ENCODE data around the gene SRRM3. TPM values are rescaled to one million over a fixed set of nuclear protein-coding genes. Genes with fewer than 3 reads are reported as not detected.
A peak's percentile ranks its signal among the peaks of the same experiment; 100 is the strongest.

Gene SRRM3
- total and polyA plus RNA-seq, 9 of the 15 experiments (the other 6 are each of a cell fraction or from before 2014, with no cell fraction given) = 0.04 to 0.91 (median 0.46) TPM; not detected in 2

GRCh38 chr7:76191783-76192240, 9.9 kb upstream of the SRRM3 start (continued):
- peak; percentile 88 for TF ChIP-seq USF1 (CRISPR knock-in tag; IDR thresholded peaks at IDR 0.05)
- no peak for TF ChIP-seq ZNF280B (CRISPR knock-in tag; IDR thresholded peaks at IDR 0.05)
- no peak for TF ChIP-seq STAT6 (CRISPR knock-in tag; IDR thresholded peaks at IDR 0.05)
- no peak for TF ChIP-seq EP400 (IDR thresholded peaks at IDR 0.05)
- no peak for TF ChIP-seq EHMT2 (IDR thresholded peaks at IDR 0.05)
- TF ChIP-seq TSC22D4 (tag; IDR thresholded peaks at IDR 0.05) = no peak
- no peak for TF ChIP-seq XRCC5 (IDR thresholded peaks at IDR 0.05; ENCODE audit: low read depth, low read length)
- TF ChIP-seq TAF1 (IDR thresholded peaks at IDR 0.05; ENCODE audit: control insufficient read depth, extremely low read depth, insufficient read depth, low read length, severe bottlenecking) = no peak
- no peak for TF ChIP-seq STAT5A (IDR thresholded peaks at IDR 0.05; ENCODE audit: borderline replicate concordance, low read length)
- TF ChIP-seq TEAD1 (CRISPR knock-in tag; IDR thresholded peaks at IDR 0.05) = peak in 1 of 2 experiments; percentile 93; a peak in 2 of 4 replicates
- TF ChIP-seq FOXO4 (CRISPR knock-in tag; IDR thresholded peaks at IDR 0.05) = no peak
- TF ChIP-seq BHLHE40 (IDR thresholded peaks at IDR 0.05; ENCODE audit: low read length) = no peak
- TF ChIP-seq KDM1A (IDR thresholded peaks at IDR 0.05) = 0 out of 4 replicates have a peak, but pooled peaks of 1 of the 2 experiments have one; percentile 31
- no peak for TF ChIP-seq NR0B1 (IDR thresholded peaks at IDR 0.05; ENCODE audit: partially characterized antibody)
- no peak for TF ChIP-seq CTCF (IDR thresholded peaks at IDR 0.05 in 2 of 3, conservative IDR thresholded peaks at IDR 0.05 in 1 of 3; ENCODE audit: insufficient read depth in 2 of 3, low read depth in 1 of 3, low read length in 3 of 3)
- no peak for TF ChIP-seq SIN3A (IDR thresholded peaks at IDR 0.05; ENCODE audit: borderline replicate concordance in 2 of 2, control insufficient read depth in 1 of 2, low read depth in 2 of 2, low read length in 2 of 2)
- no peak for TF ChIP-seq MTF1 (CRISPR knock-in tag; IDR thresholded peaks at IDR 0.05; ENCODE audit: borderline replicate concordance)
- TF ChIP-seq TCFL5 (CRISPR knock-in tag; conservative IDR thresholded peaks at IDR 0.05) = no peak

All from K562 (cell line).